Measurements from ENCODE around the gene TARBP1.

- TF ChIP-seq CTCF (IDR thresholded peaks at IDR 0.05): no peak
- no peak for TF ChIP-seq POLR2A (IDR thresholded peaks at IDR 0.05)
These were observed 81.2 kb downstream of the TARBP1 start for GRCh38 chr1:234397732-234398131.

All from adrenal gland (tissue), 5 donors.